Caco-2 (cell line): ENCODE results near the gene TLX3. TPM values are rescaled to one million over a fixed set of nuclear protein-coding genes. Genes with fewer than 3 reads are reported as not detected.
"Not testable (repeated sequence)": the region's sequence is repeated elsewhere in the genome, so short reads cannot be mapped to it uniquely, and the experiment has no call there.

Experiments used
- BruUV-seq: library from RNA; stranded (reverse); fragments of 400-500 nt; replicated peaks from 2 replicates; lab custom pipeline; 2021; lab: Mats Ljungman, UMichigan
- CTCF ChIA-PET: fragments of 300-600 bp; sonication (Branson Sonifier 250); formaldehyde crosslinking; loops from one replicate; lab custom pipeline; 2022; ENCODE audit warnings: antibody characterized with exemption; lab: Charles Lee
- POLR2A ChIA-PET: fragments of 300-600 bp; sonication (Branson Sonifier 250); formaldehyde crosslinking; loops from one replicate; lab custom pipeline; 2022; ENCODE audit warnings: antibody characterized with exemption; lab: Charles Lee
- DNase-seq, 2 experiments: peaks; one replicate each; pipeline versions ENCODE4 v3.0.0 to v3.0.0-alpha.2; 2020 to 2022
- H3K27me3 ChIP-seq: replicated peaks from 2 replicates; pipeline ENCODE4 v1.6.0; 2011; ENCODE audit warnings: low read length; ENCODE audit not compliant: control insufficient read depth, insufficient read depth
- H3K36me3 ChIP-seq: 2 replicates; pipeline ENCODE4 v1.5.1; 2011; ENCODE audit warnings: low read length; ENCODE audit not compliant: control insufficient read depth, insufficient read depth
- H3K4me1 ChIP-seq: fragments of 250-450 bp; sonication (Bioruptor Pico); 2 replicates; pipeline ENCODE4 v1.5.1; 2020; ENCODE audit warnings: mild to moderate bottlenecking
- H3K4me3 ChIP-seq: 2 replicates; pipeline ENCODE4 v1.5.1; 2011; ENCODE audit warnings: low read depth, mild to moderate bottlenecking, control low read depth, low read length
- H3K9me3 ChIP-seq: fragments of 250-450 bp; sonication (Bioruptor Pico); 2 replicates; pipeline ENCODE4 v1.5.1; 2020; ENCODE audit warnings: mild to moderate bottlenecking, moderate library complexity
- H3K27ac Mint-ChIP-seq: one replicate; pipeline ENCODE4 v1.8.0; 2022; ENCODE audit warnings: mixed read lengths; ENCODE audit not compliant: unreplicated experiment
- H3K27me3 Mint-ChIP-seq: one replicate; pipeline ENCODE4 v1.8.0; 2022; ENCODE audit warnings: mixed read lengths; ENCODE audit not compliant: insufficient read depth, unreplicated experiment
- H3K36me3 Mint-ChIP-seq: one replicate; pipeline ENCODE4 v1.8.0; 2022; ENCODE audit warnings: mild to moderate bottlenecking, mixed read lengths; ENCODE audit not compliant: insufficient read depth, unreplicated experiment
- H3K4me1 Mint-ChIP-seq: one replicate; pipeline ENCODE4 v1.8.0; 2022; ENCODE audit warnings: low read depth, mixed read lengths; ENCODE audit not compliant: unreplicated experiment
- H3K4me3 Mint-ChIP-seq: one replicate; pipeline ENCODE4 v1.8.0; 2022; ENCODE audit warnings: mild to moderate bottlenecking, moderate library complexity, mixed read lengths; ENCODE audit not compliant: unreplicated experiment
- H3K9me3 Mint-ChIP-seq: one replicate; pipeline ENCODE4 v1.8.0; 2022; ENCODE audit warnings: mixed read lengths; ENCODE audit not compliant: unreplicated experiment
- intact Hi-C: fragments of 100-400 bp; cut with micrococcal nuclease; formaldehyde crosslinking; loops from one replicate; pipeline ENCODE4 v1.10.0; 2022; ENCODE audit not compliant: unreplicated experiment
- total RNA-seq: library from RNA; stranded (reverse); gene quantifications from 2 replicates; pipeline ENCODE4 v1.2.3, GENCODE V29; 2022
- TF ChIP-seq, protein P1 (sequence below), 2 experiments: fragments of 200-600 bp in 1 of 2; IDR thresholded peaks; 1 replicate in 1 of 2; 2 replicates in 1 of 2; pipeline versions ENCODE4 v1.5.1 to v1.8.0; 2011 to 2022; ENCODE audit warnings: antibody characterized with exemption in 1 of 2, control low read depth in 1 of 2, inconsistent platforms in 1 of 2, low read depth in 1 of 2, low read length in 1 of 2, mild to moderate bottlenecking in 1 of 2, moderate library complexity in 1 of 2; ENCODE audit not compliant: insufficient read depth in 1 of 2, severe bottlenecking in 1 of 2, unreplicated experiment in 1 of 2

Gene TLX3
- total RNA-seq, 1 experiment from 2014 or later, result not detected

DNA sequence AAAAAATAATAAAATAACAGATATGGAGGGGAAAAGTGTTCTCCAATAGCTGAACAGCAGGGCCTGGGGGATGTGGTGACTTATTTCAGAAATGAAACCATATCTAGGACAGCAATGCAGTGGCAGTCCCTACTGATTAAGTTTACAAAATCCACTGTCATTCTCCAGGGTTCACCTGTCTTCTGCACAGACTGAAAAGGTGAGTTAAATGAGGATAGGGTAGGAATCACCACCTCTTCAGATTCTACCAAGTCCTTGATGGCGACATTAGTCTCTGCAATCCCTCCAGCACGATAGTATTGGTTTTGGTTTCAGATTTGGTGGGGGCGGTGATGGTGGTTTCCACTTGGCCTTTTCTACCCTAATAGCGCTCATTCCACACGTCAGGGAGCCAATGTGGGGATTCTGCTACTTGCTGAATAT lies 46.3 kb downstream of the TLX3 start:
- no peak overlapping the region for H3K4me3 Mint-ChIP-seq
- intact Hi-C loops, result no loop called here
- ChIA-PET CTCF (no interaction called here), POLR2A (no interaction called here)
- DNase-seq, result no peak
- no peaks in the 10 kb centered on the region for H3K36me3 ChIP-seq
- no peak overlapping the region for H3K4me3 ChIP-seq
- no peaks in the 10 kb centered on the region for H3K9me3 Mint-ChIP-seq
- TF ChIP-seq, protein P1, sequence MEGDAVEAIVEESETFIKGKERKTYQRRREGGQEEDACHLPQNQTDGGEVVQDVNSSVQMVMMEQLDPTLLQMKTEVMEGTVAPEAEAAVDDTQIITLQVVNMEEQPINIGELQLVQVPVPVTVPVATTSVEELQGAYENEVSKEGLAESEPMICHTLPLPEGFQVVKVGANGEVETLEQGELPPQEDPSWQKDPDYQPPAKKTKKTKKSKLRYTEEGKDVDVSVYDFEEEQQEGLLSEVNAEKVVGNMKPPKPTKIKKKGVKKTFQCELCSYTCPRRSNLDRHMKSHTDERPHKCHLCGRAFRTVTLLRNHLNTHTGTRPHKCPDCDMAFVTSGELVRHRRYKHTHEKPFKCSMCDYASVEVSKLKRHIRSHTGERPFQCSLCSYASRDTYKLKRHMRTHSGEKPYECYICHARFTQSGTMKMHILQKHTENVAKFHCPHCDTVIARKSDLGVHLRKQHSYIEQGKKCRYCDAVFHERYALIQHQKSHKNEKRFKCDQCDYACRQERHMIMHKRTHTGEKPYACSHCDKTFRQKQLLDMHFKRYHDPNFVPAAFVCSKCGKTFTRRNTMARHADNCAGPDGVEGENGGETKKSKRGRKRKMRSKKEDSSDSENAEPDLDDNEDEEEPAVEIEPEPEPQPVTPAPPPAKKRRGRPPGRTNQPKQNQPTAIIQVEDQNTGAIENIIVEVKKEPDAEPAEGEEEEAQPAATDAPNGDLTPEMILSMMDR (IDR thresholded peaks at IDR 0.05; ENCODE audit: insufficient read depth in 1 of 2, low read depth in 1 of 2, low read length in 1 of 2, severe bottlenecking in 1 of 2, unreplicated experiment in 1 of 2), result no peak
- no peaks in the 10 kb centered on the region for H3K4me1 Mint-ChIP-seq
- no peak overlapping the region for H3K27ac Mint-ChIP-seq
- no peaks in the 10 kb centered on the region for H3K9me3 ChIP-seq
- no peaks in the 10 kb centered on the region for H3K27me3 Mint-ChIP-seq
- no TSS peak for BruUV-seq
- no peaks in the 10 kb centered on the region for H3K27me3 ChIP-seq
- no peaks in the 10 kb centered on the region for H3K36me3 Mint-ChIP-seq
- H3K4me1 ChIP-seq, result no peaks in the 10 kb centered on the region

DNA sequence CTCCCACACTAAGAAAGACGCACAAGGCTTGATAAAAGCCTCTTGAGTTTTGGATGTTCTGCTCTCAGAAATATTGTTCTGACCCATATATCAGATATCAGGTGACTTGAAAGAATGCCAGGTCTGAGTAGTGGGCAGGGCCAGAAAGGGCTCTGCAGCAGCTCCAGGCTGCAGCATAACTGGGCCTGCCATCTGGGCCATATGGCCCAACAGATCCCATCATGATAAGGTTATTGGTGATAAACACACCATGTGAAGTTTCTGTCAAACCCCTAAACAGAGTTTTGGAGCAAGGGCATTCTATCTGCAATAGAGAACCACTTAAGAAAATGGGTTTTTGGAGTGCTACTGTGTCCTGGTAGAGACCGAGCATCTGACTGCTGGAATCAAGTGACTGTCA lies 48.8 kb downstream of the TLX3 start:
- BruUV-seq, result no TSS peak
- Histone ChIP-seq H3K36me3 (no peaks in the 10 kb centered on the region), H3K4me1 (peaks cover 7% of the 10 kb centered on the region; the same call in 1 of the 2 replicates), H3K27me3 (no peaks in the 10 kb centered on the region), H3K9me3 (no peaks in the 10 kb centered on the region), H3K4me3 (no peak overlapping the region)
- H3K9me3 Mint-ChIP-seq, result no peaks in the 10 kb centered on the region
- H3K27me3 Mint-ChIP-seq, result no peaks in the 10 kb centered on the region
- H3K36me3 Mint-ChIP-seq, result no peaks in the 10 kb centered on the region
- no peak overlapping the region for H3K27ac Mint-ChIP-seq
- intact Hi-C loops, result no loop called here
- no peak for DNase-seq
- H3K4me1 Mint-ChIP-seq, result peaks cover 7% of the 10 kb centered on the region
- TF ChIP-seq, protein P1 (IDR thresholded peaks at IDR 0.05; ENCODE audit: insufficient read depth in 1 of 2, low read depth in 1 of 2, low read length in 1 of 2, severe bottlenecking in 1 of 2, unreplicated experiment in 1 of 2), result no peak
- H3K4me3 Mint-ChIP-seq, result no peak overlapping the region
- CTCF ChIA-PET, result no interaction called here
- POLR2A ChIA-PET, result no interaction called here

DNA sequence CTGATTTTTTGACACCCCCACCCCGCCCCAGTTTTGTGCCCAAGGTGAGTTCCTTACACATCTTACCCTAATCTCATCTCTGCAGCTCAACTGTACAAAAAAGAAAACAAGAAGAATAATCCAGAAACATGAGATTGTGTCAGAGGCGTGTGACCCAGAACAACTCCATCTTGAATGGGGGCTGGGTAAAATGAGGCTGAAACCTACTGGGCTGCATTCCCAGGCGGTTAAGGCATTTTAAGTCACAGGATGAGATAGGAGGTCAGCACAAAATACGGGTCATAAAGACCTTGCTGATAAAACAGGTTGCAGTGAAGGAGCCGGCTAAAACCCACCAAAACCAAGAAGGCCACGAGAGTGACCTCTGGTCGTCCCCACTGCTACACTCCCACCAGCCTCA lies 52.1 kb downstream of the TLX3 start:
- H3K36me3 ChIP-seq, H3K9me3 ChIP-seq, H3K36me3 Mint-ChIP-seq, H3K9me3 Mint-ChIP-seq, H3K27ac Mint-ChIP-seq, H3K27me3 Mint-ChIP-seq, H3K27me3 ChIP-seq, H3K4me1 ChIP-seq, H3K4me1 Mint-ChIP-seq, POLR2A ChIA-PET, H3K4me3 ChIP-seq, BruUV-seq, CTCF ChIA-PET, intact Hi-C loops: not testable (repeated sequence)
- peak; percentile 33 to 51 for DNase-seq
- peak overlapping the region; percentile 2 for H3K4me3 Mint-ChIP-seq

Other genes starting within 250 kb of the TLX3 start
- gene NPM1, start 78.6 kb downstream of the TLX3 start, total RNA-seq, result 2,112 and 2,207 TPM in 2 replicates
- 1.3 and 2.1 TPM in 2 replicates for gene FGF18, start 110.4 kb downstream of the TLX3 start, total RNA-seq